ENCODE results near the gene DOCK8. TPM values are rescaled to one million over a fixed set of nuclear protein-coding genes. Genes with fewer than 3 reads are reported as not detected.

Gene DOCK8
- total RNA-seq, 1 experiment from 2014 or later, result 1.4 TPM

DNA sequence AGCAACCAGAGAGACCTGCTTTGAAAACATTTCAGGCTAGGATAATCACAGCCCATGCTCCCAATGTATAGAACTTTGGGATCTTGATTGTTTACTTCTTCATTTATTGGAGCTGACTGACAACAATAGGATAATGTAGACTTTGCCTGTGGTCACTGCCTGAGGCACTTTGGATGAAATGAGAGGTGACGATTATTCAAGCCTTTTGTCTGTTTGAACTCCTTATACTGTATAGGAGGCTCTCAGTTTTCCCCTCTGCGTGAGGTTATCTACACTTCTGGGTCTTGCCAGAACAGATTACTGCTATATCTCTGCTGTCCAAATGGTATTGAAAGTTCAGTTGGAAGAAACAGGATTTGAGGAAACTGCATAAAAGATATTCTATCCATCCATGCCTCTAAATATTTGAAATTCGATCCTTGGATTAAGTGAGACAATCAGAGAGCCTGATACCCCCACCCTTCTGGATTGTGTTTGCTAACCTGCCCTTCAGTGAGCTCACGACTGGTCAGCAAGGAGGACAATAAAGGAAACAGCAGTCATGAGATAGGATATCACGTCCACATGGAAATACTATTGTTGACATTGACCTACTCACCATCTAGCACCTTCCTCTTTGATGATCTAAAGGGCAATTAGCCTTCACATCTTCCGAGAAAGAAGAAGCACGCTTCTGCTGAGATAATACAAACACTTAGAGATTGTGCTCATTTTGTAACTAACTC lies 98.1 kb downstream of the DOCK8 start:
- Histone ChIP-seq H3K79me2 (ENCODE audit: insufficient read depth, low read length) (no peaks in the 10 kb centered on the region), H3K27me3 (ENCODE audit: insufficient read depth, low read length) (no peaks in the 10 kb centered on the region), H3K23me2 (ENCODE audit: insufficient read length, low read depth, low read length, poor library complexity, severe bottlenecking) (no peaks in the 10 kb centered on the region), H3K9ac (ENCODE audit: extremely low read depth, insufficient read length, low read length) (no peak overlapping the region), H3K9me3 (ENCODE audit: control insufficient read depth, low read depth, low read length) (no peaks in the 10 kb centered on the region), H2BK120ac (ENCODE audit: low read depth, low read length, poor library complexity, severe bottlenecking) (no peak overlapping the region), H2BK5ac (ENCODE audit: insufficient read length, low read length) (no peak overlapping the region), H2BK15ac (ENCODE audit: low read depth, low read length) (no peak overlapping the region), H3T11ph (ENCODE audit: low read length) (no peak overlapping the region), H3K4ac (ENCODE audit: low read depth, low read length) (no peak overlapping the region), H3K27ac (ENCODE audit: insufficient read length, low read depth, low read length) (no peak overlapping the region), H3K23ac (ENCODE audit: insufficient read length, low read depth, low read length) (no peak overlapping the region), H4K91ac (ENCODE audit: insufficient read length, low read depth, low read length) (no peak overlapping the region), H3K4me2 (ENCODE audit: insufficient read depth, insufficient read length, low read length) (no peak overlapping the region), H3K79me1 (ENCODE audit: insufficient read depth, low read depth, low read length, poor library complexity, severe bottlenecking) (no peaks in the 10 kb centered on the region), H3K56ac (ENCODE audit: insufficient read length, low read depth, low read length) (no peak overlapping the region), H4K20me1 (ENCODE audit: control insufficient read depth, insufficient read depth, insufficient read length) (no peaks in the 10 kb centered on the region), H2BK12ac (ENCODE audit: insufficient read length, low read depth, low read length) (no peak overlapping the region), H3K14ac (ENCODE audit: insufficient read depth, low read length) (no peak overlapping the region), H3K4me1 (ENCODE audit: insufficient read depth, low read length) (no peaks in the 10 kb centered on the region), H2BK20ac (ENCODE audit: low read depth, low read length, poor library complexity, severe bottlenecking) (no peak overlapping the region), H2AFZ (ENCODE audit: low read length) (no peak overlapping the region), H4K8ac (replicated peaks; ENCODE audit: insufficient read length, low read depth, low read length) (no peak overlapping the region), H4K5ac (ENCODE audit: insufficient read length, low read depth, low read length) (no peak overlapping the region), H2AK5ac (ENCODE audit: insufficient read length, low read length) (no peak overlapping the region), H3K18ac (ENCODE audit: insufficient read length, low read depth, low read length) (no peak overlapping the region)
- H3K27ac Mint-ChIP-seq, result no peak overlapping the region
- no peaks in the 10 kb centered on the region for H3K9me3 Mint-ChIP-seq
- TF ChIP-seq, protein P1, sequence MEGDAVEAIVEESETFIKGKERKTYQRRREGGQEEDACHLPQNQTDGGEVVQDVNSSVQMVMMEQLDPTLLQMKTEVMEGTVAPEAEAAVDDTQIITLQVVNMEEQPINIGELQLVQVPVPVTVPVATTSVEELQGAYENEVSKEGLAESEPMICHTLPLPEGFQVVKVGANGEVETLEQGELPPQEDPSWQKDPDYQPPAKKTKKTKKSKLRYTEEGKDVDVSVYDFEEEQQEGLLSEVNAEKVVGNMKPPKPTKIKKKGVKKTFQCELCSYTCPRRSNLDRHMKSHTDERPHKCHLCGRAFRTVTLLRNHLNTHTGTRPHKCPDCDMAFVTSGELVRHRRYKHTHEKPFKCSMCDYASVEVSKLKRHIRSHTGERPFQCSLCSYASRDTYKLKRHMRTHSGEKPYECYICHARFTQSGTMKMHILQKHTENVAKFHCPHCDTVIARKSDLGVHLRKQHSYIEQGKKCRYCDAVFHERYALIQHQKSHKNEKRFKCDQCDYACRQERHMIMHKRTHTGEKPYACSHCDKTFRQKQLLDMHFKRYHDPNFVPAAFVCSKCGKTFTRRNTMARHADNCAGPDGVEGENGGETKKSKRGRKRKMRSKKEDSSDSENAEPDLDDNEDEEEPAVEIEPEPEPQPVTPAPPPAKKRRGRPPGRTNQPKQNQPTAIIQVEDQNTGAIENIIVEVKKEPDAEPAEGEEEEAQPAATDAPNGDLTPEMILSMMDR (conservative IDR thresholded peaks at IDR 0.05), result no peak
- H3K4me3 Mint-ChIP-seq, result no peak overlapping the region
- H3K36me3 Mint-ChIP-seq (ENCODE audit: insufficient read depth in 1 of 3, low read depth in 3 of 3), result no peaks in the 10 kb centered on the region
- WGBS (ENCODE audit: extremely low coverage, insufficient read length, low lambda C conversion rate), result no CpG with 5 or more reads among the region's 7 CpGs
- peaks cover 6 to 15% of the 10 kb centered on the region in 2 experiments; a peak in 3 of 4 replicates for H3K4me1 Mint-ChIP-seq
- no peaks in the 10 kb centered on the region for H3K27me3 Mint-ChIP-seq (ENCODE audit: low read depth)
- DNase-seq, result no peak
